ENCODE results near the gene HOXD8.

HOXD8 gene

GRCh38 chr2:176148751-176149421 lies 19.4 kb downstream of the HOXD8 start:
- no peak for DNase-seq

- DNase-seq: no peak
Observed at GRCh38 chr2:176149481-176149938, 20.0 kb downstream of the HOXD8 start.

- DNase-seq: no peak
Observed at GRCh38 chr2:176149939-176150583, 20.6 kb downstream of the HOXD8 start.

DNA sequence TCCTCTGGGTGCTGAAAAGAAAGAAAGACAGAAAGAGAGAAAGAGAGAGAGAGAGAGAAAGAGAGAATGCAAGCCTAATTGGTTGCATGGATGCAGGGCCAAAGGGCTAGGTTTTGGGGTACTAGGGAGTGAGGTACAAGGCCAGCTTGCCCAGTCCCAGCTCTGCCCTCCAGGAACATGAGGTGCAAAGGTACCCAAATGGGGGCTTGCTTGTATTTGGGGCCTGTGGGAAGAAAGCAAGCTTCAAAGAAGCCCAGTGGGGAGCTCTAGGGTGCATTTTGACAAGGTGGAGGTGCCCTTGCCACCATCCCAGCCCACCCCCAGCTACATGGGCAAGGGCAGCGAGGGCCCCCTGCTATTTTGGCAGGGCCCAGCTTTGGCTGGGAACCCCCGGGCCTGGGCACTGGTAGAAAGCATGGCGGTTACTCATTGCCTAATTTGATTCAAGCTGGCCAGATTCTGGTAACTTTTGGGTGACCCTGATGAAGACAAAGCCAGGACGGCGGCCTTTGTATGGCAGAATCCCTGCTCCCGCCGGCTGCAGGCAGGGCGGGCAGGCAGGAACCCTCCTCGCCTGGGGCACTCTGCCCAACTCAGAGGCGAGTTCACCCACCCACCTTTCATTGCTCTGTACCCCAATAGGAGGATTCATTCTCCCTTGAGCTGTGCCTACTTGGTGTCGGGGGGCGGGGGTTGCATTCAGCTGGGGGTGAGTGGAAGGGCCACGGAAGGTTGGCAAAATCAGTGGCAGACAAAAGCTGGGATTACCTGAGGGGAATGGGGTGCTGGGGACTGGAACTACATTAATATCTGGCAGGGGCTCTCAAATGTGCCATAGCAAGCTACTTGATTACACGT lies 21.3 kb downstream of the HOXD8 start:
- no peak for DNase-seq

- DNase-seq: no peak
Observed at GRCh38 chr2:176151442-176152287, 22.2 kb downstream of the HOXD8 start, which contains the start of gene HOXD4. Gene HOXD4, plus strand, starts transcription at chr2:176151550. Its CDS starts 84 bp downstream, at chr2:176151634.

DNA sequence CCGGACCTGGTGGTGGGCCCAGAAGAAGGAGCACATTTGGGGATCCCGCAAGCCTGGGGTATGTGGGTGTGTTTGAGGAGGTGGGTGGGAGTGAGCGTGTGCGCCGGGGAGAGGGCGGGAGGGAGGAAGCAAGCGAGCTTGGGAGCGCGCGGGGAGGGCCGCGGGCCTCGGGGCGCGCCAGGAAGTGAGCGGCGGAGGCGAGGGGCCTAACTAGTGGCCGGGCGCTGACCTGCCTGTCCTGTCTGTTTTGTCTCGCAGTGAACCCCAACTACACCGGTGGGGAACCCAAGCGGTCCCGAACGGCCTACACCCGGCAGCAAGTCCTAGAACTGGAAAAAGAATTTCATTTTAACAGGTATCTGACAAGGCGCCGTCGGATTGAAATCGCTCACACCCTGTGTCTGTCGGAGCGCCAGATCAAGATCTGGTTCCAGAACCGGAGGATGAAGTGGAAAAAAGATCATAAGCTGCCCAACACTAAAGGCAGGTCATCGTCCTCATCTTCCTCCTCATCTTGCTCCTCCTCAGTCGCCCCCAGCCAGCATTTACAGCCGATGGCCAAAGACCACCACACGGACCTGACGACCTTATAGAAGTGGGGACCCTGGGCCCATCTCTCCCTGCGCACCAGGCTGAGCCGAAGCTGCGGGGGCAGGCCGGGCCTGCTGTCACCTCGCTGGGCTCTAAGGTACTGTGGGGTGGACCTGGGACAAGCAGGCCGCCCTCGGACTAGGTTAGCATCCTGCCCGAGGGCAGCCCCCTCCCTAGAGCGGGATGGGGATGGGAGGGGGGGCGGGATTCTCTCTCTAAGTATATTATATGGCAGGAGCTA lies 23.1 kb downstream of the HOXD8 start:
- no peak for DNase-seq

- no peak for DNase-seq
Observed at GRCh38 chr2:176154576-176155252, 25.2 kb downstream of the HOXD8 start.

- no peak for DNase-seq
Observed at GRCh38 chr2:176155356-176156044, 26.0 kb downstream of the HOXD8 start.

- DNase-seq: no peak
Observed at GRCh38 chr2:176156301-176156806, 26.8 kb downstream of the HOXD8 start.

DNA sequence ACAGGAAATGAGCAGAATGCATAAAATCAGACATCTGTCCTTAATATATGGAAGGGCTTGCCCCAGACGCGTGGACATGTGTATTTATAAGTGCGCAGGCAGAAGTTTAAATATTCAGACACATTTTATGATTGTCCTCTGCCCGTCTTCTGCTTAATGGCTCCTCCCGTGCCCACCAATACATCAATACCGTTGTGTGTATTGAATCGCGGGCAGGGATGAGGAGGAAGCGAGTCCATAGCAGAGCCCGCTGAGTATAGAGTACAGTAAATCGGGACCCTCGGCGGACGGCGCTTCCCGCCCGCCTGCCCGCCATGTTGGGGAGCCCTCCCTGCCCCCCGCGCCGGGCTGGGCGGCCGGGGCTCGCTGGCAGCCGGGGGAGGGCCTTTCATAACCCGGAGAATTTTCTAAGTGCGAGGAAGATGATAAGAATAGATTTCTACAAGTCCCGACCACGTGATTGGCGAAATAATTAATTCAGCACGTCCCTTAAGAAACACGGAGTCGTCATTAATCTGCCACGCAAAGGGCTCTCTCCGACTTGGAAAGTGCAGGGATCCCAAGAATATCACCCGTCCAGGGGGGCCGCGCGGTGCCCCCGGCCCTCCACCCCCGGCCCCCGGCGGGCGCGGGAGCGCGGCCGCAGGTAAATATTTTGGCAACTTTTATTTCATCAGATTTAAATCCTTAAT lies 27.4 kb downstream of the HOXD8 start, which contains the start of gene HOXD3:
Gene HOXD3 (plus strand): TSS at position 501 of the 692 bp plus-strand sequence. CDS start 11,808 bp downstream, outside the sequence.
- DNase-seq: no peak

DNA sequence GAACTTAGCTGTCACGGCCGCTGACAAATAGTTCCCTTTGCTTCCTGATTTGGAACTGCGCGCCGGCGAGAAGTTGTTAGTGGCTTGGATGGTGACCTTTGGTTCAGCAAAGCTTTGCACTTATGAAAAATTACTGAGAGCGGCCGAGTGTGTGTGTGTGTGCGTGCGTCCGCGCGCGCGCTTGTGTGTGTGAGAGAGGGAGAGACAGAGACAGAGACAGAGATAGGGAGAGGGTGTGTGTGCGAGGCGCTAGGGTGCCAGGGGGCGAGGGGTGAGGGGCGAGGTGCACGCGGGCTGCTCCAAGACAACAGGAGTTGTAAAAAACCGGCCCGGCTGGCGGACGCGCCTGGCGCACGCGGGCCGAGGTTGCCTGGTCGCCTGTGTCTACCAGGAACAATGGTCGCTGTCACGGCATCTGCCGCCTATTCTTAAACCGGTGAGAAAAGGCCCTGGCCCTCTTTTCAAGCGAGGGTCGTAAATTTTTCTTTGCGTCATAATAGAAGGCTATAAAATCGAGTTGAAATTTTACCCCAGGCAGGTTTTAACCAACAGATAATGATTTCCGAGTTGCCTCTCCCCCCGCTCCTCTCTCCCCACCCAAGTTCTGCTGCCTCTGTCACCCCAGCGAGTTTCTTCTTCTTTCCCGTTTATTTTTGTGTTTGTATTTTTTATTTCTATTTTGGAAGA lies 28.1 kb downstream of the HOXD8 start:
- peak; percentile 22 for DNase-seq

GRCh38 chr2:176158186-176158591 lies 28.7 kb downstream of the HOXD8 start:
- peak; percentile 29 for DNase-seq

- peak; percentile 33 for DNase-seq
Observed at GRCh38 chr2:176158855-176159662, 29.6 kb downstream of the HOXD8 start.

GRCh38 chr2:176159663-176160250 lies 30.3 kb downstream of the HOXD8 start:
- DNase-seq: no peak

GRCh38 chr2:176160251-176160985 lies 30.9 kb downstream of the HOXD8 start:
- no peak for DNase-seq

DNA sequence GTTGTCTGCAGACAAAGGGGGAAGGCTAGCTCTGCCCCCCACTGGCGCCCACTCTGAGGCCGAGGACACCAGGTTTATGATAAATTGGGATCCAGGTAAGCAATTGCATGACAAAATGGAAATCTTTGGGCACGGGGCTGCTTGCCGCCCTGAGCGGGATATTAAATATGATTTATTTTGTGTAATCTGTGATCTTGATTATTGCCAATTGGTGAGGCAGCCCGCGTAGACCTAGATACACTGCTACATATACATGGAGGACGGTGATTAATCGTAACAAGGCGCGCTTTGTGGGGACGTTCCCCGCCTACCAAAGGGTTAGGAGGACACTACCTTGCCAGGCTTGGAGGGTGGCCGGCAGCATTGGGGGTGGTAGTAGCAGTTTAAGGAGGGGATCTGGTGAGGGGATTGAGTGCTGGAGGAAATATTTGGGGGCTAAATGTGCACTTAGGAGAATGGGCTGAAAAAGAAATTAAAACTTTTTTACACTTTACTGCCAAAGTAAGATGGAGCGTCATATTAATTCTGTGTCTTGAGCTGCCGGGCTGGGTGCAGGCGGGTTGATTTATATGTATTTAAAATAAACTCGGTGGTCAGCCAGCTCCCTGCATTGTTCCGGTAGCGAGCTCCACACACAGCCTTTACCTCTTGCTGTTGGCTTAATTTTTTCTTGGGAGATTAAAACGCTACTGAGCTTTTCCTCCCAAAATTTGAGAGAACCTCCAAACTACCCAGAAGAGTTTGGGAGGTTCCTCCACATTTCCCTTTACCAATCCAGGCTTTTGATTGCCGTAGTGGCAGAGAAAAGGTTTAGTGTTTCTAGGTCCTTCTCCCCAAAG lies 31.7 kb downstream of the HOXD8 start:
- no peak for DNase-seq

Data from NCI-H1694 (cell line).